A673 (cell line): ENCODE results near the gene EPB41.

Experiments
- CTCF ChIP-seq: fragments of 300-800, 200-600 bp; sonication (generic); conservative IDR thresholded peaks from 2 replicates; pipeline ENCODE4 v1.5.1; 2017; ENCODE audit warnings: low read depth, mild to moderate bottlenecking, antibody characterized with exemption, low read length, moderate library complexity, mixed read lengths
- EZH2 ChIP-seq: fragments of 200-600 bp; sonication (generic); IDR thresholded peaks from 2 replicates; pipeline ENCODE4 v1.6.1; 2017; ENCODE audit warnings: borderline replicate concordance, low read depth, mild to moderate bottlenecking, mixed read lengths, antibody characterized with exemption, low read length; ENCODE audit not compliant: poor library complexity, severe bottlenecking

- no peak for TF ChIP-seq EZH2
- no peak for TF ChIP-seq CTCF
Measured at GRCh38 chr1:28887835-28888682, 26.3 kb upstream of the EPB41 start.
